Stimulated activated CD8-positive, alpha-beta memory T cell treated with anti-CD3 and anti-CD28 coated beads, Interleukin-12 subunit alpha, Interleukin-12 subunit beta, amount 100 ng/mL, for 4 hours (primary cell): ENCODE measurements around the gene EXOC8.

Source experiments
- DNase-seq: peaks from one replicate; pipeline ENCODE4 v3.0.0-alpha.2; 2020; ENCODE audit warnings: low read depth

EXOC8 gene

GRCh38 chr1:231313661-231314060 is 24.0 kb downstream of the EXOC8 start:
- no peak for DNase-seq

- no peak for DNase-seq
Measured at GRCh38 chr1:231312432-231312788, 25.2 kb downstream of the EXOC8 start.

GRCh38 chr1:231311720-231312431 is 25.8 kb downstream of the EXOC8 start:
- no peak for DNase-seq

GRCh38 chr1:231310391-231310934 is 27.2 kb downstream of the EXOC8 start:
- DNase-seq = no peak

GRCh38 chr1:231301990-231302389 is 35.7 kb downstream of the EXOC8 start:
- DNase-seq = no peak

- DNase-seq = no peak
Measured at GRCh38 chr1:231295938-231296337, 41.7 kb downstream of the EXOC8 start.

GRCh38 chr1:231286603-231287002 is 51.0 kb downstream of the EXOC8 start:
- no peak for DNase-seq

GRCh38 chr1:231284441-231284840 is 53.2 kb downstream of the EXOC8 start:
- no peak for DNase-seq
